Measurements from ENCODE around the gene SSBP4.

The SSBP4 gene

DNA sequence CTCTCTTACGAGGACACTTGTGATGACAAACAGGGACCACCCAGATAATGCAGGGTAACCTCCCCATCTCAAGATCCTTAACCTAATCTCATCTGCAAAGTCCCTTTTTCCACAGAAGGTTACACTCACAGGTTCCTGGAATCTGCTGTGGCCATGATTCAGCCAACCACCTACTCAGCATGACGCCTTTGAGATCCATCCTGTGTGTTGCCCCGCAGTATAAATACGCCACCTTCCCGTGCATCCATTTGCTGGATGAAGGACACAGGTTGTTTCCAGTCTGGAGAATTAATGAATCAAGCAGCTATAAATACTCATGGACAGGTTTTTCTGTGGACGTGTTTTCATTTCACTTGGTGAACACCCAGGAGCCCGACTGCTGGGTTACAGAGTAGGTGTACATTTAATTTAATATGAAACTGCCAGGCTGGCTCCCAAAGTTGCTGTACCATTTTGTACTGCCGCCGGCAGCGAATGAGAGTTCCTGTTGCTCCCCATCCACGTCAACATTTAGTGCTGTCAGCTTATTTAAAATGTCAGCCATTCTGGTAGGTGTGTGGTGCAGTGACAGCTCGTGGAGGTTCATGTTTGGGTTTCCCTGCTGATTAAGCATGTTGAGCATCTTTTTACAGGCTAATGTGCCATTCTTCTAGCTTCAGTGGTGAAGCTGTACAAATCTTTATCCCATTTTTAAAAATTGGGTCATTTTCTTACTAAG, 62.5 kb downstream of the SSBP4 start:
- peak in 1 of 2 donors; percentile 56 for DNase-seq (ENCODE audit: extremely low read depth in 1 of 2, low read depth in 1 of 2)

DNA sequence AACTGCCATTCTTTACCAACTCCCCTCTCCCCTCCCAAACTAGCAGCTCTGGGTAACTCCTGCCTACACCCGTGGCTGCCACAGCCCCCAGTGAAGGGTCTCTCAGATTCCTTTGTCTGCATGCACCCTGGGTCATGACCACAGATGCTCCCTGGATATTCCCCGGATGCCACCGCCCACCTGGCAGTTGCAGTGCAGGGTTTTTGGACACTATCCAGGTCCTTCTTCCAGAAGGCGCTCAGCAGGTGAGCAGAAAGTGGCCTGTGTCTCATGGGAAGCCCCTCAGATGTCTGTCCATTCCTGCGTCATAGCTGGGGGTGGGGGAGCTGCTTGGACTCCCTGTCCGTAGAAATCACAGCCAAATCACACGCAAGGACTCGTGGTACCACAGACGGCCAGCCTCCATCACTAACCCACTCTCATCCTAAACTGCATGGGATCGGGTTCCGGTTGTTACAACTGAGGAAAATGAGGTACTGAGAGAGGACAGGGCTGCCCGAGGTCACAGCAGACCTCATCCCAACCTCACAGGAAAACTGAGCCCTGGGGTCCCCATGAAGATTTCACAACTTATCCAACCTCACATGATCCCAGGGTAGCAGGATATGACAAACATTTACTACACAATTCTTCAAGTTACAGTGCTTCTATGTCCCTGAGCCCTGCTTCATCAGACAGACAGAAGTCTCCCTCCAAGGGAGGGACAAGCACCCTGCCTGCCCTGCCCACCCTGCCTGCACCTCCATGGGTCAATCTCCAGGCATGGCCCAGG, 64.1 kb downstream of the SSBP4 start:
- no peak for DNase-seq (ENCODE audit: extremely low read depth in 1 of 2, low read depth in 1 of 2)

Measured in stimulated activated CD8-positive, alpha-beta memory T cell treated with anti-CD3 and anti-CD28 coated beads, Interleukin-7, amount 100 ng/mL, for 48 hours (primary cell).